ENCODE data around the gene EIF2AK2. TPM values are rescaled to one million over a fixed set of nuclear protein-coding genes. Genes with fewer than 3 reads are reported as not detected.
"Not testable (repeated sequence)": the region's sequence is repeated elsewhere in the genome, so short reads cannot be mapped to it uniquely, and the experiment has no call there.

Gene EIF2AK2
- total RNA-seq, 4 donors from 2014 or later = 19.1 to 46.8 (median 22.5) TPM

- ATAC-seq (ENCODE audit: low FRiP score) = peak; percentile 93
- no peak for TF ChIP-seq CTCF (IDR thresholded peaks at IDR 0.05)
- DNase-seq (ENCODE audit: low spot score) = peak; percentile 70
Observed at GRCh38 chr2:37196320-37197195, 39.8 kb upstream of the EIF2AK2 start, which contains the start of gene CEBPZOS. Gene CEBPZOS, plus strand, starts transcription at chr2:37196496. Its CDS starts 3,209 bp downstream, at chr2:37199705.

- DNase-seq (ENCODE audit: low spot score); ATAC-seq (ENCODE audit: low FRiP score): not testable (repeated sequence)
Observed at GRCh38 chr2:37195862-37196319, 39.1 kb upstream of the EIF2AK2 start.

- ATAC-seq (ENCODE audit: low FRiP score) (no peak), DNase-seq (ENCODE audit: low spot score) (no peak)
- no peak for TF ChIP-seq CTCF (IDR thresholded peaks at IDR 0.05)
Observed at GRCh38 chr2:37192551-37192950, 35.8 kb upstream of the EIF2AK2 start.

- no peak for ATAC-seq (ENCODE audit: low FRiP score)
- no peak for TF ChIP-seq CTCF (IDR thresholded peaks at IDR 0.05)
Observed at GRCh38 chr2:37191747-37192146, 35.0 kb upstream of the EIF2AK2 start.

GRCh38 chr2:37191253-37191652, 34.5 kb upstream of the EIF2AK2 start:
- TF ChIP-seq CTCF (IDR thresholded peaks at IDR 0.05) = no peak
- ATAC-seq (ENCODE audit: low FRiP score) (no peak), DNase-seq (ENCODE audit: low spot score) (no peak)

More at GRCh38 chr2:37191747-37192146, 35.0 kb upstream of the EIF2AK2 start:
- no peak for DNase-seq (ENCODE audit: low spot score)

GRCh38 chr2:37190290-37190689, 33.5 kb upstream of the EIF2AK2 start:
- no peak for TF ChIP-seq CTCF (IDR thresholded peaks at IDR 0.05)
- DNase-seq (ENCODE audit: low spot score) (no peak), ATAC-seq (ENCODE audit: low FRiP score) (no peak)

GRCh38 chr2:37189452-37190153, 32.8 kb upstream of the EIF2AK2 start:
- ATAC-seq (ENCODE audit: low FRiP score) (peak; percentile 41), DNase-seq (ENCODE audit: low spot score) (no peak)
- no peak for TF ChIP-seq CTCF (IDR thresholded peaks at IDR 0.05)

Data from omental fat pad (tissue), 4 donors.